Stimulated activated CD4-positive, alpha-beta T cell treated with anti-CD3 and anti-CD28 coated beads, Interleukin-1b, Interleukin-23, amount 100 ng/mL, for 48 hours (primary cell): ENCODE measurements around the gene IL1R2.

Experiments used
- DNase-seq: peaks from one replicate; pipeline ENCODE4 v3.0.0-alpha.2; 2020

Gene IL1R2

GRCh38 chr2:102044967-102045489 lies 53.3 kb downstream of the IL1R2 start:
- DNase-seq: no peak

- no peak for DNase-seq
Observed at GRCh38 chr2:102045697-102046096, 53.9 kb downstream of the IL1R2 start.

DNA sequence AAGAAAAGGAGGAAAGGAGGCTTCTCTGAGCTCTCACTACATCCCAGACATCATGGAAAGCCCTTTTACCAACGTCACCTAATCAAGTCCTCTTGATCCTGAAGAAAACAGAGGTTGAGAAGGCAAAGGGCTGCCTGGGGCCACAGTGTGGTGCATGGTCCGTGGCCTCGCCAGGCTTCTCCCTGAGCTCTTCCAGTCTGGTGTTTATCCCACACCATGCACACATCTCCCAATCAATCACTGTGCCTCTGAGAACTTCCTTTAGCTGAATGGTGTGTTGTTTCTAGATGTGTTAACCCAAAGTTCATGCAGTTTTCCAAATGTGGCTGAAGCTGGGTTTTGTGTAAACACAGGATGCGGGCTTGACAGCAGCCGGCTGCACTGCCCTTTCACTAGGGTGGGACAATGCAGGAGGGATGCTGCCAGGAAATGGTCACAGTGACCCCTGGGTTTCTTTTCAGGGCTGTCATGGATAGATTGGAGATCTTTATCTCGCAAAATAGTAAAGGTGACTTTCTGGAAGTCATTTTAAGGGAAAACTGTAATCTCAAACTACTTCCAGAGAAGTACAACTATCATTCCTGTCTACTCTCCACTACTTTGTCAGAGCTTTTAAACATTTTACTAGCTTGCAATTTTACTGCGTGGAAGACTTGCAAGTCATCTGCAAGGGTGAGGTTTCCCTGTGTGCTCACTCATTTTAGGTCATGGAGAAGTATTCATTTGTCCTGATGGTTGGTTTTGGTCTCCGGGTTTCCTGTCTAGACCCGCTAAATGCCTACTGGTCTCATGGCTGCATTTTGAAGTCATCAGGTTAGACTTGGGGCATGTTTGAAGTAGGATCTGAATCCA lies 54.6 kb downstream of the IL1R2 start:
- no peak for DNase-seq

DNA sequence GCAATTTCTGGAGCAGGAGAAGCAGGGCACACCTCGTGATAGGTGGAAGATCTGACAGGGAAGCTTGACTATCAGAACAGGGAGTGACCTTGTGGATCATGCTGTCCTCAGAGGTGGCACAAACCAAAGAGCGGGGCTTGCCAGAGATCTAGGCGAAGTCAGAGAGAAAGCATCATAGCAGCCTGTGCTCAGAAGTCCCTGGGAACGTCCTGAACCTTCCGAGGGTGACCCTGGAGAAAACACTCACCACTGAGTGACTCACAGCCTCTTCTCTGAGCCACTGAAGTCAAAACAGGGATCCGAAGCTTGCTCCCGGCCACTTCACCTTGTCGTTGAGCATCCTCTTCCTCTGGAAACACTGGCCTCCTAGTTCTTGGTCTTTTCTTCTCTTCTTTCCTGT lies 56.7 kb downstream of the IL1R2 start:
- DNase-seq: no peak

DNA sequence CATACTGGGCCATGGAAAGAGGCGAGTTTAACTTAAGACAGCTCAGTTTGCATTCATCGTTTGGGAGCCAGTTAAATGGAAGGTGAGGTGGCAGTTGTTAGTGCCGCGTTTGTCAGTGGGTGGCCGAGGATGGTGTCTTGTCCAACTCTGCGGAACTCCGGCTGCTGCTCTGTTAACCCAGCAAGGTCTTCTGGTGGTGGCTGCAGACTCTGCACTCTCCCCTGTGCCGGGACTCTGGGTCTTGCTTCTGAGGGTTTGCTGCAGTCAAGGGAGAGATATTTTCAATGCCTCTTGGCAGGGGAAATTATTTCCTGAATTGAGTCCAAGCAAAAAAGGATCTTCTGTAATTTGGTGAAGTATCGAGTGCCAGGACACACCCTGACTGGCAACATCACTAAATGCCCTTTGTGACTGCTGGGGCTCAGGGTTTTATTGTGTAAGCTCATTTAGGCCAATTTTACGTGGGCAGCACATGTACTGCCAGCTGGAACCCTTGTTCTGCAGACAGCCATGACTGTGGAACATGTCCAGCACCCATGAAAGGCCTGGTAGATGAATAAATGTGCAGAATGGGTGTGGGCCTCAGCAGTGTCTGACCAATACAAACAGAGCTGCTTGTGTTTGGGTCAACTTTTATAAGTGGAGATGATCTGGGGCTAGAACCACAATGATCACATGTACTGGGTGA lies 58.1 kb downstream of the IL1R2 start:
- DNase-seq: no peak

DNA sequence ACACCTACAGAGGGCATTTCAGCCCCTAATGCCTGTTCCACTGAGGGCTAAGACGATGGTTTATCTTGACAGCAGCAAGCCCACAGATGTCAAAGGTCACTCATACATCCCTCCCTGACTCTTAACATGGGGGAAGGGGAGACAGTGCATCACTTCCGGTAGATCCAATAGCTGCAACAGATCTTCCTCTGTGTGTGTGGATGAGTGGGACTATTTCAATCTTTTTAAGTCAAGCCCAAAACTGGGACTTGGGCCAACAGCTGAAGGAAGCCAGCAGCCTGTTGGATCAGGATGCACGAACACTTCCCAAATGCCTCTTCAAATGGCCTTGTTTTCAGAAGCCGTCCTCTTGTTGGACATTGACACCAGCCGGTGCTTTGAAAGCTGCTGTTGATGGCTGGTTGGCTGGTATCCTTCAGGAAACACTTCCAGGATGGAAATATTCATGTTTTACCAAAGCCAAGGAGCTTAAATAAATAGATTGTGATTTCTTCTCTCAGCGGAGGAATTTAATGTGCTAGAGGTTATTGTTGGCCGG lies 59.2 kb downstream of the IL1R2 start:
- no peak for DNase-seq

DNA sequence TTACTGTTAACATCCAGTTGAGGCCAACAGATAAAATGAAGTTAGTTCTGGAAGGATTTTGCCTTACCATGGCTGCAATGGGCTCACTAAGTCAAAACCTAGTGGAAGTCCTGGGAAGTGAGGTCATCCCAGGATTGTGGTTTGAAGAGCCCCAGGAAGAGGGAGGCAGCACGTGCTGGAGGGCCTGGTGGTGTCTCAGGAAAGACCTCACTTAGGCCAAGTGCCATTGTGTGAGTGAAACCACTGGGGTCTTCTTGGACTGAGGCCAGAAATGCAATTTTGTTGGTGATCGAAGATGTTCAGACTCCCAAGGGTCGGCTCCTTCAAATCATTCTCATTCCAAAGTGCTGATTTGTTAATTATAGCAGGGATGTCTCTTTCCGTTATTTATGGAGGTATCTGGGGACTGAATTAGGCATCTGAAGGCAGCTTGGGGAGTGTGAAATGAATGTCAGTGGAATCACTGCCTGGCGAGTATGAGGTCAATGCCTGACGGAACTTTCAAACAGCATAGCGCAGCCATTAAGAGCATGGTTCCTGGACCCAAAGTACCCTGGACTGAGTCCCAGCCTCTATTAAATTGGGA lies 60.0 kb downstream of the IL1R2 start:
- no peak for DNase-seq

- DNase-seq: no peak
Observed at GRCh38 chr2:102052365-102052764, 60.6 kb downstream of the IL1R2 start.

DNA sequence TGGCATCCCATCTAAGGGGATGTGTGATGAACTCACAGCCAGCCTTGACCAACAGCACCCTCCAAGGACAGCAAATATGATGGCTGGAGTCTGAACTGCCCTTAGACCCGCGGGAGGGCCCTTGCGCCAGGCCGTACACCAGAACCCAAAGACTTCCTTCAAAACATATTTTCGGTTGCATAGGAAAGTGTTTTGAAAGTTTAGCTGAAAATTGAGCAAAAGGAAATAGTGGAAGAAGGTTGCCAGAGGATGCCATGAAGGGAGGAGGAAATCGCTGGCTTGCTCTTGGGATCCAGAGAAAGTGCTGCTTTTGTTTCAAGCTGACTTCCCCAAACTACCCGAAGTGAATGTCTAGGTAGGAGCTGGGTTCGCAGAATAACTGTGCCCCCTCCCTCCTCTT lies 61.3 kb downstream of the IL1R2 start:
- DNase-seq: no peak

GRCh38 chr2:102055346-102055990 lies 63.7 kb downstream of the IL1R2 start:
- DNase-seq: no peak

DNA sequence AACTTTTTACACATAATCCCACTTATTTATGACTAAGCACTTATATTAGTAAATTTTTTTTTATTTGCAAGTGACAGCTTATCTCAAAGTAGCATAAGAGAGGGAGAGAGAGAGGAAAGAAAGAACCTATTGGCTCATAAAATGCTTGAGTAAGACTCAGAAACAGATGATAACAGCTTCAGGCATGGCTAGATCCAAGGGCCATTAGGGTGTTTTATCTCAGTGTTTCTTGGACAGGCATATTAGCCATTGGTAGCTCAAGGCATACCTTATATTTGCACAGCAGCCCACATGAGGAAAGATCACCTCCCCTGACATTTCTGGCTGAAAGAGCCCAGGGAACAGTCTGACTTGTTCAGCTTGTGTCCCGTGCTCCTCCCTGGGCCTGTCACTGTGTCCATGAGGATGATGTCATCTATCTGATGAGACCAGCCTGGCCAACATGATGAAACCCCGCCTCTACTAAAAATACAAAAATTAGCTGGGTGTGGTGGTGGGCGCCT lies 64.4 kb downstream of the IL1R2 start:
- DNase-seq: no peak

- peak; percentile 76 for DNase-seq
Observed at GRCh38 chr2:102057502-102058292, 65.9 kb downstream of the IL1R2 start.

- no peak for DNase-seq
Observed at GRCh38 chr2:102058293-102058833, 66.6 kb downstream of the IL1R2 start.

DNA sequence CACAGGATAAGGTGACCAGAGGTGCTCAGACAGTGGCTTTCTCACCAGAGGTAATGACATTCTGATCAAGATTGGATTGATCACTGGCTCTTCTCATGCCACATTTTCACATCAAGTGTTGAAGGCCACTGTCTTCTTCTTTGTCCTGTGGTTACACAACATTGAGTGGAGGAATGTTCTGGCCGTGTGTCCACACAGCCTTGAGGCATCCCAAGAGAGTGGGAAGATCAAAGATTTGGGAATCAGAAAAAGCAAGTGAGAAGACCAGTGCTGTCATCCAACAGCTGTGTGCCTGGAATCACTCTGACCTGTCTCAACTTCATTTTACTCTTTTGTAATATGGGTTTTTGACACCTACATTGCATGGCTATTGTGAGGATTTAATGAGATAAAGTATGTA lies 67.4 kb downstream of the IL1R2 start:
- DNase-seq: no peak

- DNase-seq: no peak
Observed at GRCh38 chr2:102060047-102060446, 68.3 kb downstream of the IL1R2 start.

DNA sequence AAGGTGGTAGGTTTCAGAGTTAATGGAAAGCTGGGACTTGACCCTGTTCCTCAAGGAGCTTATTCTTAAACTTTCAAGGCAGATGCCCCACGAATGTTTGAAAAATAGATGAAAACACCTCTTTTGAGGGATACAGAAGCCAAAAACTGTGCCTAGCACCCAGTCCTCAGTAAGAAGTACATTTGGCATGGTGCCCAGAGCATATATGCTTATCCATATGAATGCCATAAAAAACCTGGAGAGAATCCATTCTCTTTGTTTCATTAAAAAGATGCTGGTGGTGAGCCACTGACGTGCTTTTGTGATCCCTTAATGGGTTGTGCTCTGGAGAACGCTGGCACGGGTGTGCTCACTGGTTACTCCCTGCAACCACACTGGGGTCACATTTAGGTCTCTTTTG lies 69.0 kb downstream of the IL1R2 start:
- no peak for DNase-seq

DNA sequence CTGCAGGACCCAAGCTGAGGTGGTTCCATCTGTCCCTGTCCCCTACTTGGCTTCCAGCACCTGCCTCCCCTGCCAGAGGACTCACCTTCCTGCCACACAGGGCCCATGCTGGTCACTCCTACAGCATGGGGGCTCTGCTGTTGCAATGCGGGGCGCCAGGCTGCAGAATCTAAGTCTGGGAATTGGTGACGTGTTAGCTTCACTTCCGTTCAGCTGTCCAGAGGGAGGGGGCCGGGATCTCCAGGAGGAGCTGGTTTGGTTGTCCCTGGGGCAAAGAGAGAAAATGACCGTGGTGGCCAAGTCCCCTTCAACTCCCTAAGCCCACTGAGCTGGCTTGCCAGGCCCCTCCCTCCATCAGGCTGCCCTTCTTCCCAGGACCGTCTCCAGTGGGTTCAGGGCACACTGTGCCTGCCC lies 69.5 kb downstream of the IL1R2 start:
- DNase-seq: no peak

DNA sequence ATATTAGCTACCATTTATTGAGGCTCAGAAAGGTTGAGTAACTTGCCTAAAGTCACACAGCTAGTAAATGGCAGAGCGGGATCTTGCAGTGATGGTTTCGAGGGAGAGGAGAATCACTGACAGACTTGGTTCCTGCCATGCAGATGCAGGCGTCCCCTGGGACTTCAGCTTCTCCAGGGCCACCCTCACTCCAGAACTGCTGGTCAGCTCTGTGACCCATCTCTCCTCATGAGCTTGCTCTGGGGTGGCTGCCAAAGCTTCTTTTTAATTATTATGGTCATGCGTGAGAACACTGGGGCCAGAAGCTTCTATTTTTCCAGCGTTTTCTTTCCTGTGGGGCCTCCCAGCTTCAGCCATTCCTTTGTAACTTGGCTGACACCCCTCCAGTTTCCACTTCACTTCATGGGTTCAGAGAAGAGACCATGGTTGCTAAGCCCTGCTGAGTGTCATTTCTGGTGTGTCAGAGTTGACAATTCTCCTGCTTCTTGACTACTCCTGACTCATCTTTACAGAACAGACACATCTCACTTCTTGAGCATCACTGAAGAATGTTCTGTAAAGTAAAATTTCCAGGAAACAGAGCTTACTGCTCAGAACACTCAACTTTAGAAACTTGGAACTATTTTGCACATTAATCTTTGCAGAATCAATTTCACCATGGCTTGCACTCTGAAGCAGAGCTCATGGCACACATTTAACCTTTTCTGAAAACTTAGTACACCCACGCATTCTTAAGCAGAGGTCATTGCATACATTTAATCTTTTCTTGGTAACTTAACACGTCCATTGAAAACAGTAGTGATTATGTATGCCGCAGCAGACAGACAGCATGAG lies 70.4 kb downstream of the IL1R2 start:
- DNase-seq: peak; percentile 55

GRCh38 chr2:102062802-102063201 lies 71.0 kb downstream of the IL1R2 start:
- no peak for DNase-seq

DNA sequence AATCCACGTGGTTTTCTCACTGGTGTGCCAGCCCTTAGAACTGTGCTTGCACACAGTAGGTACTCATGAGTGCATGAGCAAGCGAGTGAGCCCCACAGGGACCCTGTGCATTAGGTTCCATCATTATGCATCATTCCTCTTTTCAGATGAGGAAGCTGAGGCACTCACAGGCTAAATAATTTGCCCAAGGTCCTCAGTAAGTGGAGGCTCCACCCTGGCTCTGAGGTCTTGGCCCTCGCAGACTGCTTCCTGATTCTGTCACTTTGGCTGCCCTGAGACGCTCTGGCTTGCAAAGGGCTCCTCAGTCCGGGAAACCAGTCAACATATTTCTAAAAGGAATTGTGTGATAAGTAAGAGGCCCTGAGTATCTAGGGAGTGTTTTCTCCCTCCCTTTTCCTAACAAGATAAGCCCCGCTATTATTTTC lies 71.7 kb downstream of the IL1R2 start:
- DNase-seq: no peak
